CD14-positive monocyte (primary cell): ENCODE data around the gene KCNJ10. TPM values are rescaled to one million over a fixed set of nuclear protein-coding genes. Genes with fewer than 3 reads are reported as not detected.

ENCODE experiments used
- DNase-seq, 3 donors: peaks; one replicate each; pipeline ENCODE4 v3.0.0-alpha.2; 2011 to 2022
- H2AFZ ChIP-seq: 2 replicates; pipeline ENCODE4 v1.6.0; 2012; ENCODE audit warnings: mild to moderate bottlenecking, low read depth, low read length, inconsistent platforms; ENCODE audit not compliant: insufficient read depth, poor library complexity, severe bottlenecking
- H3K27ac ChIP-seq, 2 donors: 1 replicate in 1 of 2; 2 replicates in 1 of 2; pipeline ENCODE4 v1.5.1; 2012 to 2013; ENCODE audit warnings: low read length in 2 of 2, control low read depth in 1 of 2, inconsistent platforms in 1 of 2, low read depth in 1 of 2, mild to moderate bottlenecking in 1 of 2
- H3K27me3 ChIP-seq, 2 donors: one replicate each; pipeline versions ENCODE4 v1.6.0 to v1.6.1; 2011 to 2013; ENCODE audit warnings: low read length in 2 of 2; ENCODE audit not compliant: control insufficient read depth in 2 of 2, insufficient read depth in 2 of 2
- H3K36me3 ChIP-seq, 2 donors: replicated peaks in 1 of 2; 1 replicate in 1 of 2; 2 replicates in 1 of 2; pipeline versions ENCODE4 v1.5.1 to v1.6.1; 2012 to 2013; ENCODE audit warnings: low read length in 2 of 2, control low read depth in 1 of 2, inconsistent platforms in 1 of 2, mild to moderate bottlenecking in 1 of 2; ENCODE audit not compliant: insufficient read depth in 2 of 2, control insufficient read depth in 1 of 2
- H3K4me1 ChIP-seq, 2 donors: 1 replicate in 1 of 2; 2 replicates in 1 of 2; pipeline versions ENCODE4 v1.5.1 to v1.6.1; 2012 to 2013; ENCODE audit warnings: low read length in 2 of 2, control low read depth in 1 of 2, inconsistent platforms in 1 of 2, mild to moderate bottlenecking in 1 of 2, moderate library complexity in 1 of 2; ENCODE audit not compliant: insufficient read depth in 2 of 2, control insufficient read depth in 1 of 2
- H3K4me2 ChIP-seq: replicated peaks from 2 replicates; pipeline ENCODE3; 2012; ENCODE audit warnings: low read length, moderate library complexity, mild to moderate bottlenecking; ENCODE audit not compliant: poor library complexity, severe bottlenecking; ENCODE audit errors: extremely low read depth
- H3K4me3 ChIP-seq, 3 experiments: fragments of 200-600 bp in 1 of 3; sonication (generic) in 1 of 3; replicated peaks in 1 of 3; 1 replicate in 2 of 3; 2 replicates in 1 of 3; pipeline ENCODE4 v1.5.1; 2011 to 2013; ENCODE audit warnings: low read length in 3 of 3, mild to moderate bottlenecking in 3 of 3, control low read depth in 2 of 3, low read depth in 2 of 3, inconsistent platforms in 1 of 3, moderate library complexity in 1 of 3
- H3K79me2 ChIP-seq: 2 replicates; pipeline ENCODE4 v1.6.0; 2012; ENCODE audit warnings: mild to moderate bottlenecking, control low read depth, inconsistent platforms, low read length, moderate library complexity; ENCODE audit not compliant: insufficient read depth
- H3K9ac ChIP-seq: 2 replicates; pipeline ENCODE4 v1.6.0; 2017; ENCODE audit warnings: low read length, mild to moderate bottlenecking; ENCODE audit not compliant: insufficient read depth, poor library complexity, severe bottlenecking
- H3K9me3 ChIP-seq, 2 donors: replicated peaks in 1 of 2; 1 replicate in 1 of 2; 2 replicates in 1 of 2; pipeline versions ENCODE4 v1.5.1 to v1.6.1; 2012 to 2013; ENCODE audit warnings: low read length in 2 of 2, control low read depth in 1 of 2; ENCODE audit not compliant: control insufficient read depth in 1 of 2, insufficient read depth in 1 of 2
- H4K20me1 ChIP-seq: 2 replicates; pipeline ENCODE4 v1.6.0; 2012; ENCODE audit warnings: mild to moderate bottlenecking, low read length, control low read depth, moderate library complexity; ENCODE audit not compliant: insufficient read depth
- H3K27ac Mint-ChIP-seq, 7 donors: one replicate each; pipeline ENCODE4 v1.8.0; 2020; ENCODE audit warnings: mild to moderate bottlenecking in 7 of 7, mixed read lengths in 7 of 7, moderate library complexity in 6 of 7, inconsistent platforms in 2 of 7
- H3K27me3 Mint-ChIP-seq, 3 donors: one replicate each; pipeline ENCODE4 v1.8.0; 2021 to 2022; ENCODE audit warnings: low read depth in 3 of 3, mild to moderate bottlenecking in 3 of 3, mixed read lengths in 3 of 3, moderate library complexity in 3 of 3, inconsistent platforms in 1 of 3
- H3K36me3 Mint-ChIP-seq, 2 donors: one replicate each; pipeline ENCODE4 v1.8.0; 2020; ENCODE audit warnings: mixed read lengths in 2 of 2, inconsistent platforms in 1 of 2, mild to moderate bottlenecking in 1 of 2
- H3K4me1 Mint-ChIP-seq: one replicate; pipeline ENCODE4 v1.8.0; 2020; ENCODE audit warnings: mild to moderate bottlenecking, mixed read lengths
- H3K4me3 Mint-ChIP-seq, 2 donors: one replicate each; pipeline ENCODE4 v1.8.0; 2020; ENCODE audit warnings: mild to moderate bottlenecking in 2 of 2, mixed read lengths in 2 of 2, moderate library complexity in 1 of 2
- H3K9me3 Mint-ChIP-seq, 7 donors: one replicate each; pipeline ENCODE4 v1.8.0; 2020 to 2022; ENCODE audit warnings: mixed read lengths in 7 of 7, mild to moderate bottlenecking in 6 of 7, moderate library complexity in 6 of 7, inconsistent platforms in 2 of 7
- WGBS: methylation state at CpG from one replicate; pipeline ENCODE4 v1.1.5; 2013; ENCODE audit warnings: missing lambda C conversion rate; ENCODE audit not compliant: insufficient coverage; 5-methylcytosine and 5-hydroxymethylcytosine counted together
- intact Hi-C, 2 donors: fragments of 100-400 bp; cut with micrococcal nuclease; formaldehyde crosslinking; loops; one replicate each; pipeline versions ENCODE4 v1.15.0 to v1.15.1; 2023
- polyA plus RNA-seq, 3 donors: library from polyadenylated mRNA; depleted of rRNA in 1 of 3; unstranded in 2 of 3; stranded (reverse) in 1 of 3; fragments of 300-500 nt in 2 of 3; fragments of >200 nt in 1 of 3; fragmentation: Illumina TruSeq in 2 of 3; gene quantifications; 1 replicate in 2 of 3; 2 replicates in 1 of 3; pipeline ENCODE4 v1.2.3, GENCODE V29; 2012 to 2021
- TF ChIP-seq, protein P1 (sequence below): fragments of 200-600 bp; IDR thresholded peaks from one replicate; pipeline ENCODE4 v1.8.0; 2022; ENCODE audit warnings: antibody characterized with exemption, mild to moderate bottlenecking

KCNJ10 gene
- polyA plus RNA-seq, 3 donors, result 0.23 TPM; not detected in 2

DNA sequence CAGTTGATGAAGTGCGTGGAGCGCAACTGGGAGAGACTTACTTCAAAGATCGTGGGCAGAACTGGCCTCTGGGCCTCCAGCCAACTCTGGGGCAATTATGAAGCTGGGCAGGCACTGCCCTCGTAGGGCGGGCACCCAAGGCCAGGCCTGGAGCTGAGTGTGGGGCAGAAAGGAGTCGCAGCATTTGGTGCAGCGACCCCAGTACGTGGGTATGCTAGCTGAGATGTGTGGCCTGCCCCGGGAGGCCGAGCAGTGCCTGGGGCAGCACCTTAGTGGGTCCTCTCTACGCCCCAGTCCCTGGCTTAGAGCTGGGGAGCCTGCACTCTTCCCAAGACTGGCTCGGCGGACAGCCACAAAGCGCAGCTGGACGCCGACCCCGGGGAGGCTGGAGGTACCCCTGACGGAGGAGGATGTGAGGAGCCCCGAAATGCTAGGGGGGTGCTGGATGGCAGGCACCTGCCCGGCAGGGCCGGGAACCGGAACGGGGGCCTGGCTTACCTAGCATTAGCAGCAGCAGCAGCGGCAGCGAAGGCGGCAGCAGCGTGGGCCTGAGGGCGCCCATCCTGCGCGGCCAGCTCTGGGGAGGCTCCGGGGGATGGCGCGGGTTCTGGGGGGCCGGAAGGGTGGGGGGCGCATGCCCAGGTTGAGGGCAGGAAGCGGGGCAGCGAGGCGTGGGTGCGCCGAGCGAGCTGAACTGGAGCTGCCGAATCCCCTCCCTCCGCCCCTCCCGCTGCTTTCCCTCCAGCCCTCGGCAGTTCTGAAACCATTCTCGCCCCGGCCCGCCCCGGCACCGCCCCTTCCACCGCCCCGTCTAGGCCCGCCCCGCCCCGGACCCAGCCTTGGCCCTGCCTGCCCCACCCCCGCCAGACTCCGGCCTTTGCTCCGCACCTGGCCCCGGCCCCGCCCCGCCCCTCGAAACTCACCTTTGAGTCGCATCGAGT is 28.2 kb upstream of the KCNJ10 start, which contains the start of gene IGSF8:
Gene IGSF8 (minus strand): TSS at position 709 of the 941 bp plus-strand sequence. CDS start 147 bp downstream, at position 562.
- peak within 1 kb of the TSS; percentile 89 for H2AFZ ChIP-seq
- DNase-seq, result peak; percentile 66 to 75 (median 72)
- peak within 1 kb of the TSS; percentile 81 to 87 for H3K27ac ChIP-seq
- no peaks in the 10 kb centered on the region for H3K79me2 ChIP-seq
- H3K27me3 Mint-ChIP-seq, result peaks cover 3 to 10% (median 4%) of the 10 kb centered on the region in 3 donors
- peak within 1 kb of the TSS; percentile 48 to 86 (median 79) for H3K4me3 ChIP-seq
- peaks cover 7% of the 10 kb centered on the region for H4K20me1 ChIP-seq
- H3K27ac Mint-ChIP-seq, result peak within 1 kb of the TSS; percentile 87 to 96 (median 92)
- H3K4me1 Mint-ChIP-seq, result peaks cover 49% of the 10 kb centered on the region
- peak within 1 kb of the TSS; percentile 73 for H3K9ac ChIP-seq
- intact Hi-C loops, result loop anchor here (5.0 to 10.0 kb wide), 3 partner anchors 109 to 313 kb away; partner anchors contain the start of genes DUSP23 (in 1 of the 2) and PEA15 (in 1 of the 2)
- H3K9me3 ChIP-seq, result no peaks in the 10 kb centered on the region
- WGBS, result 4% methylated on average over 29 of the region's 64 CpGs
- peaks cover 0 to 18% of the 10 kb centered on the region in 2 donors for H3K36me3 ChIP-seq
- no peaks in the 10 kb centered on the region for H3K9me3 Mint-ChIP-seq
- H3K4me2 ChIP-seq, result peak within 1 kb of the TSS; percentile 95
- peak within 1 kb of the TSS; percentile 80 to 90 for H3K4me3 Mint-ChIP-seq
- H3K36me3 Mint-ChIP-seq, result peaks cover 7 to 9% of the 10 kb centered on the region in 2 donors
- H3K27me3 ChIP-seq, result no peaks in the 10 kb centered on the region
- TF ChIP-seq, protein P1, sequence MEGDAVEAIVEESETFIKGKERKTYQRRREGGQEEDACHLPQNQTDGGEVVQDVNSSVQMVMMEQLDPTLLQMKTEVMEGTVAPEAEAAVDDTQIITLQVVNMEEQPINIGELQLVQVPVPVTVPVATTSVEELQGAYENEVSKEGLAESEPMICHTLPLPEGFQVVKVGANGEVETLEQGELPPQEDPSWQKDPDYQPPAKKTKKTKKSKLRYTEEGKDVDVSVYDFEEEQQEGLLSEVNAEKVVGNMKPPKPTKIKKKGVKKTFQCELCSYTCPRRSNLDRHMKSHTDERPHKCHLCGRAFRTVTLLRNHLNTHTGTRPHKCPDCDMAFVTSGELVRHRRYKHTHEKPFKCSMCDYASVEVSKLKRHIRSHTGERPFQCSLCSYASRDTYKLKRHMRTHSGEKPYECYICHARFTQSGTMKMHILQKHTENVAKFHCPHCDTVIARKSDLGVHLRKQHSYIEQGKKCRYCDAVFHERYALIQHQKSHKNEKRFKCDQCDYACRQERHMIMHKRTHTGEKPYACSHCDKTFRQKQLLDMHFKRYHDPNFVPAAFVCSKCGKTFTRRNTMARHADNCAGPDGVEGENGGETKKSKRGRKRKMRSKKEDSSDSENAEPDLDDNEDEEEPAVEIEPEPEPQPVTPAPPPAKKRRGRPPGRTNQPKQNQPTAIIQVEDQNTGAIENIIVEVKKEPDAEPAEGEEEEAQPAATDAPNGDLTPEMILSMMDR, result no peak
- H3K4me1 ChIP-seq, result peaks cover 57 to 64% of the 10 kb centered on the region in 2 donors

DNA sequence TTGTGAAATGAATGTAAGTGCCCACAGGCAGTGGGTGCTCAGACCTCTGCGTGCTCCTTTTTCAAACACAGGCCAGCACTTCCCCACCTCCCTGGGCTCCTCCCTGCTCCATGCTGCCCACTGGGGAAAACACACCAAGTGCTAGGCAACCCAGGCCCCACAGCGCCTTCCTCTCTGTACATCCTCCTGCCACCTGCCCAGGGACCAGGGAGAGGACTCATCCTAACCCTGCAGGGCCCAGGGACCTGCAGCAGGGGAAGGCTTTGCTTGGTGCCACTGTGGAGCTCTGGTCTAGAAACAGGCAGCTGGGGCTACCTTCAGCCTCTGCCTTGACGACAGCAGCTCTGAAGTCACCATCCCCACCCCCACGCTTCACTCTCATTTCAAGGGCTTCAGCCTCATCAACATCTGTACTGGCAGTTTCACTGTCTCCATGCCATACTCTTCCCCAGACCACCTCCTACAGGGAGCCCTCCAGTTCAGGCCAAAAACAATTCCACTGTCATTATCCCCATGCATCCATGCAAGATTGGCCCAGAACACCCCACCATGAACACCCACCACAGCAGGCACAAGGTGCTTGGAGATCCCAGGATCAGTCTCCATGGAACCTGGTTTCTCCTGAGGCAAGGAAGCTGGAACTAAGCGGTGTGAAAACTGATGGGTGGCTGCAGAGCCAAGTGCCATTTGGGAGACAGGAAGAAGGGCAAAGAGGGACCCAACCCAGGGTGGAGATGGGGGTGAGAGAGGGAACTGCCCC is 27.4 kb upstream of the KCNJ10 start:
- peak overlapping the region; percentile 29 to 71 for H3K27ac ChIP-seq
- H3K4me2 ChIP-seq, result peak overlapping the region; percentile 95
- H4K20me1 ChIP-seq, result peaks cover 9% of the 10 kb centered on the region
- peaks cover 3 to 12% (median 4%) of the 10 kb centered on the region in 3 donors for H3K27me3 Mint-ChIP-seq
- H3K36me3 ChIP-seq, result peaks cover 2 to 27% of the 10 kb centered on the region in 2 donors
- TF ChIP-seq, protein P1, result no peak
- H3K9me3 ChIP-seq, result no peaks in the 10 kb centered on the region
- intact Hi-C loops, result loop anchor here (5.0 to 10.0 kb wide), 3 partner anchors 110 to 313 kb away; partner anchors contain the start of genes DUSP23 (in 1 of the 2) and PEA15 (in 1 of the 2)
- H3K9me3 Mint-ChIP-seq, result no peaks in the 10 kb centered on the region
- WGBS, result 84% methylated on average over 5 of the region's 5 CpGs
- peaks cover 10 to 11% of the 10 kb centered on the region in 2 donors for H3K36me3 Mint-ChIP-seq
- peak overlapping the region; percentile 80 to 90 for H3K4me3 Mint-ChIP-seq
- peak overlapping the region in 2 of 3 experiments; percentile 79 to 86 for H3K4me3 ChIP-seq
- H3K4me1 Mint-ChIP-seq, result peaks cover 41% of the 10 kb centered on the region
- no peaks in the 10 kb centered on the region for H3K27me3 ChIP-seq
- H3K27ac Mint-ChIP-seq, result peak overlapping the region; percentile 11 to 89 (median 79)
- H3K4me1 ChIP-seq, result peaks cover 49 to 55% of the 10 kb centered on the region in 2 donors
- H3K79me2 ChIP-seq, result no peaks in the 10 kb centered on the region
- H2AFZ ChIP-seq, result no peak overlapping the region
- H3K9ac ChIP-seq, result peak overlapping the region; percentile 73
- peak in 1 of 3 donors; percentile 33 for DNase-seq
